Glomerular endothelial cell (primary cell): Measurements from ENCODE around the gene ADAM11. TPM values are rescaled to one million over a fixed set of nuclear protein-coding genes. Genes with fewer than 3 reads are reported as not detected.

ENCODE experiments used
- DNase-seq: peaks from one replicate; pipeline ENCODE4 v3.0.0-alpha.2; 2011; ENCODE audit warnings: low read depth, low spot score; ENCODE audit errors: extremely low read depth
- total RNA-seq: library from RNA; depleted of rRNA; stranded (reverse); fragments of >200 nt; gene quantifications from 2 replicates; pipeline ENCODE4 v1.2.3, GENCODE V29; 2015

The ADAM11 gene
- total RNA-seq, 1 donor from 2014 or later = 0.23 TPM

DNA sequence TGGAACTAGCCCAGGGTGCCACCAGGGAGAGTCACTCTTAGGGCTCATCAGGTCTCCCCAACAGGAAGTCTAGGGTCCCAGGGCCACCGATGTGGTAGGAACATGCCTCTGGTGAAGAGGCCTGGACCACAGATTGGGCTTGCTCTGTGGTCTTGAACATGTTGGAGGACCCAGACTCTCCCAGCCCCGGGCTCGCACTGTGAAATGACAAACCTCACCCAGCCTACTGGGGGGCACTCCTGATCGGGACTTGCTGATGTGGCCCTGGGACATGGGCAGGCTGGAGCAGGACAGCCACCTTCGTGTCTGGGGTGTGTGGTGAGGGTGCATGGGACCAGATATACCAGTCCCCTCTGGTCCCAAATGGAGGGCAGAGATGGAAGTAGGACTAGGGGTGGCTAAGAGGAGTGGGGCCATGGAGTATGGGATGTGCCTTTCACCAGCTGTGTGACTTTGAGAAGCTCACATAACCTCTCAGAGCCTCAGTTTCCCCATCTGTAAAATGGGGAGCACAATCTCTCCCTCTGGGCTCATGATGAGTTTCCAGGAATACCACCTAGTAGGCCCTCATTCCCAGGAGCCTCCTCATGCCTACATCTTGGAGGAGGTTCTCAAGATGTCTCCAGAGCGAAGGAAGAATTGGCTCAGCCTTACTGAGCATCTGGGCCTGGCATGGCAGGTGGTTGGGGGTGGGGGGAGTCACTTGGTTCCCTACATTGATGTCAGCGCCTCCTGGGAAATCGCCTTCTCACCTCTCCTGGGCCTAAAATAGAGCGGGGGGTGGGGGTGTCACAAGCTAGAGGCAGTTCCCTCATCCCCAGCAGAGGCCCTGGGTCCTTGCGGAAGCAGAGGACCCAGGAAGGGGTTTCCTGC lies 1.5 kb upstream of the ADAM11 start:
- DNase-seq = no peak

DNA sequence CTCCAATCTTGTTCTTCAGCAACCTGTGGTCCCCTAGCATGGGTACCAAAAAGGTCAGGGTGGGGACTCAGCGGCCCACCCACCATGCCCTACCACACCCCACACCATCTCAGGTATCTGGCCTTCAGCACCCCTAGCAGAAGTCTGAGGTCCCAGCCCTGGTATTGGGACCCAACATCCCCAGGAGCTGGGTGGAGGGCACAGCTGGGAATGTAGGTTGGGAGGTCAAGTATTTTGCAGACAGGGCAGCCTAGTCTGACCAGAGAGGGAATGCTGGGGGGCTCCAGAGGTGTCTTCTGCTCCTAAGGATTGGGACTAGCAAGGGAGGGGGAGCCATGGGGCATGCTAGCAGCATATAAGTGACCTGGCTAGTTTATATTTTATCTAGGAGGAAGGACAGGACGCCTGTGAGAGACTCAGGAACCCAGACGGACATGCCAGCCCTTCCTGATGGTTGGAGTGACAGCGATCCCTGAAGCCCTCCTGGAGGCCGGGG lies 822 bp upstream of the ADAM11 start:
- no peak for DNase-seq

DNA sequence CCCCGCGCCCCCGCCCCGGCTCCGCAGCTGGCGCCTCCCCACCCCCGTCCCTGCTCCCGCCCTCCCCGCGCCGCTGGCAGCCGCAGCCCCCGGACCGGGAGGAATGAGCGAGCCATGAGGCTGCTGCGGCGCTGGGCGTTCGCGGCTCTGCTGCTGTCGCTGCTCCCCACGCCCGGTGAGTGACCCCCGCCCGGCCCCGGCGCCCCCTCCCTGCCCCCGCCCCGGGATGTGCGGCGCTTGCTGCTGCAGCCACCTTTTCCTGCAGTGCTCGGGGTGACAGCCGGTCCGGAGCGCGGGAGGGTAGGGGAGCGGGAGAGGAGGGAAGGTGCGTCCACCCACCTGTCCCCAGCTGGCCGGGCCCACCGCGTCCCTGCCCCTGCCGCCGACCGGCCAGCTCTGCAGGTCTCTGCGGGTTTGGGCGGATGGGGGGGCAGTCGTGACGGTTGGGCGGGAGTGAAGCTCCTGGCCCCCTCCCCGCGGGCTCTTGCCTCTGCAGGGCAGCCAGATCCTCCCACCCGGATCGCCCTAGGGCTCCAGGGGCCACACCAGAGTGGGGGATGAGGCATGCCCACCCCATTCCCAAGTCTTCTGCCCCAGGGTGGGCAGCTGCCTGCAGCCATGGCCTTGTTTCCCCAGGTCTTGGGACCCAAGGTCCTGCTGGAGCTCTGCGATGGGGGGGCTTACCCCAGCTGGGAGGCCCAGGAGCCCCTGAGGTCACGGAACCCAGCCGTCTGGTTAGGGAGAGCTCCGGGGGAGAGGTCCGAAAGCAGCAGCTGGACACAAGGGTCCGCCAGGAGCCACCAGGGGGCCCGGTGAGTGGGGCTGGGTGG lies 513 bp downstream of the ADAM11 start:
- DNase-seq = no peak

DNA sequence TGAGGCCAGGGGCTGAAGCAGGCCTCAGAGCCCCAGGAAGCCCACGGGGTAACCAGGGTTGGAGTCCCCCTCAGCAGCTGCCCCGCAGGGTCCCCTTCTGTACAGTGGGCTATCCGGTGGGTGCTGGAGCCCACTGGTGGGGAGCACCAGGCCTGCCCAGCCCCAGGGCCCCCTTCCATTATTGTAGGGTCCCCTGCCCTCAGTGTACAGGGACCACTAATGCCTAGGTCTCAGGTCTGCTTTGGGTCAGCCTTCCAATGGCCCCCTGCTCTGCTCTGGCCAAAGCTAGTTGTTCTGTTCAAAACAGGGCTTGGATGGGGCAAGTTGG lies 1.1 kb downstream of the ADAM11 start:
- no peak for DNase-seq

DNA sequence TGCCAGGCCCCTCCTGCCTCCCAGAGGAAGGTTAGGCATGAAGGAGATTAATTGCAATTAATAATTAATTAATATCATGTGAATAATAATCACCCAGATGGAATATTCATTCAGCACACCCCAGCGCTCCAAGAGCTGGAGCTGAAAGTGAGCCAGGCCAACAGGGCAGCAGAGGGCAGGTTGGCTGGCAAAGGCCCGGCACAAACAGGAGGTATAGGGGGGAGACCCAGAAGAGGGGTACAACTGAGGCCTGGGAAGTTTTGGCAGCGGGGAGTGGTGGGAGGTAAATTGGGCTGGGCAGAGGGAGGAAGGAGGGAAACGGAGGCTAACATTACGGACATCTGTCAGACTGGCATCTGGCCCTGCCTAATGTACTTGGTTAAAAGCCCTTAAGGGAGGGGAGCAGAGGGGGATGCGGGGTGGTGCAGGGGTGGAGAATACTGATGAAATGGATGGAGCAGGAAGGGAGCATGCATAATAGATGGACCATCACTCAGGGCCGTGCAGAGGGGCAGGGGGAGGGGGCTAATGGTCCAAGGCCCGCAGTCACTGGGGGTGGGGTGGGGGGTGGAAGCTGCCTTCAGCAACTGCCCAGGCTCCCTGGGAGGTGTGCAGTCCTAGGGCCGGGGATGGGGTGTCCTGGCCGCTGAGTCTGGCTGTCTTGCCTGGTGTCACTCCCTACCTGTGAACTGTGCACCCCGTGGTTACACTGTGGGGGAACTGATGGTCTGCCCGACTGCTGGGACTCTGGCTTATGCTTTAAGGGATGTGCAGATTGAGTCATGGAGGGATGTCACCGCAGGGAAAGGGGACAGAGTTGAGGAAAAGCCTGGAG lies 1.9 kb downstream of the ADAM11 start:
- no peak for DNase-seq

DNA sequence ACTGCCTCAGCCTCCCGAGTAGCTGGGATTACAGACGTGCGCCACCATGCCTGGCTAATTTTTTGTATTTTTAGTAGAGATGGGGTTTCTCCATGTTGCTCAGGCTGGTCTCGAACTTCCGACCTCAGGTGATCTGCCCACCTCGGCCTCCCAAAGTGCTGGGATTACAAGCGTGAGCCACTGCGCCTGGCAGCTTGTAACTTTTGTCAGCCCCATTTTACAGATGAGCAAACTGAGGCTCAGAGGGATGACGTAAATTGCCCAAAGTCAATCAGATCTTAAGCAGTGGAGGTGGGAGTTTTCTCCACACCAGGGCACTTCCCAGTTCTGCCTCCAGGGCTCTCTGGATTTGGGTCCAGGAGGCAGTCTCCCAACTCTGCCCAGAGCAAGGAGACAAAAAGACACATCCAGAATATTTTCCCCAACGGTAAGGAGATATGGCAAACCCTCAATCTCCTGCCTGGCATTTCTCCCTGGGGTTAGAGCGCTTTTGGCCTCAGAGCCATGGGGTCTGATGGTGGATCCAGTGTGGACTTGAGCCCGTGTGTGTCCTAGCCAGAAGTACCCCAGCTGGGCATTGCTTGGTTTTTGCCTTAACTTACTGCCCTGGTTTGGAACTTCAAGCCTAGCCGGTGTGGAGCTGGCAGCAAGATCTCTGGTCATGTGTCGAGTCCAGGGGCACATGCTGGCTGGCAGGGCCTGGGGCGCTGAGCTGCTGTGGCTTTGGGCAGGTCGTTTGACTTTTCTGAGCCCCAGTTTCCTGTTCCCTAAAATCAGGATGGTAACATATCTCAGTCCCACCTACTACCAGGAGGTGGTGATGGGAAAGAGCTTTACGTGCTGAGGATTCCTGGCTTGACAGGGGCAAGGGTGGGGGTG lies 3.4 kb downstream of the ADAM11 start:
- no peak for DNase-seq

DNA sequence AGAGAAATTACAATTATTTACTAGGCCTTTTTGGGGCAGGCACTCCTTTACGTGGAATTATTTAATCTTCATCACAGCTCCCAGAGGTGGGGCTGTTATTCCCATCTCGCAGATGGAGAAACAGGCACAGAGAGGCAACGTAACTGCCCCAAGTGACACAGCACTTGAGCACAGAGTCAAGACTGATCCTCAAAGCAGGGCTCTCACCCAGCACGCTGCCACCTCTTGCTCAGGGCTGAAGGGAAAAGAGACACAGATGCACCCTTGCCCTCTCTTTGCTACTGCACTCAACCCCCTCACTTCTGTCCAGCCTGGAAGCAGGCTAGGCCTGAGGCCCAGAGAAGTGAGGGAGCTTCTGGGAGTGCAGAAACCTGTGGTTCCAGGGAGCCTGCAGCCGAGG lies 4.4 kb downstream of the ADAM11 start:
- no peak for DNase-seq

DNA sequence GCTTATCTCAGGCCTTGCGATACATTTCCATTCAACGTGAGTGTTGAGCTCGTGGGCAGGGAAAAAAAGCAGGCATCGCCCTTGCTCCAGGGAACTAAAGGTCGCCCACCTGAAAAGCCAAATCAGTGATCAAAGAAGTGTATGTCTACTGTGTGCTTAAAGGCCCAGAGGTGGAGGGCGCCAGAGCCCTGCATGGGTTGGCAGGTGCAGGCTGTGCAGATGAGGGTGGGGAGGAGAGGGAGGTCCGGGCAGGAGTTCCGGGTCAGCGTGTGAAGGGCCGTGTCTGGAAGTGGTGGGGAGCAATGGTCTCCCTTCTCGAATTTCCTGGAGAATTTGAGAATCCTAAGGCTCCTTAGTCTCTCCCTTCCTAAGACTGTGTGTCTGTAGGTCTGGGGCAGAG lies 7.2 kb downstream of the ADAM11 start:
- DNase-seq = no peak

DNA sequence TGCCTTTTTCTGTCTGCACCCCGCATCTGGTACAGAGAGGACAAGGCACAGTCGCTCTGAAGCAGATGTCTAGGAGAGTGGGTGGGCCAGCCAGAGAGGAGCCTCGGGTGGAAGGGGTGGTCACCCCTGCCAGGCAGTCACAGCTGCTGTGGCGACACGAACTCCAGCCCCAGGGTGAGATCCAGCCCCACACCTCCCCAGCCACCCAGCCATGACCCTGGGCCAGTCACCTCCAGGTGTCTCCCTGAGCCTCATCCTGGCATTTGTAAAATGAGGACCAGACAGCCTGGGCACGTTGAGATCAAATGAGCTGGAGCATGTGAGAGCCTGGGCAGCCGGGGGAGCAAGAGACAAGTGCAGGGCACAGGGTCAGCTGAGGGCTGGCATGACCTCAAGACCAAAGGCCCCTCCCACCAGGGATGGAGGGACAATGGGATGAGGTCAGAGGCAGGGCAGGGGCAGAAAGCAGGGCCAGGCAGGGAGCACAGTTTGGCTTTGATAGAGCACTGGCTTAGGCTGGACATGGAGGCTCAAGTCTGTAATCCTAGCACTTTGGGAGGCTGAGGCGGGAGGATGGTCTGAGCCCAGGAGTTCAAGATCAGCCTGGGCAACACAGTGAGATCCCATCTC lies 7.7 kb downstream of the ADAM11 start:
- no peak for DNase-seq

DNA sequence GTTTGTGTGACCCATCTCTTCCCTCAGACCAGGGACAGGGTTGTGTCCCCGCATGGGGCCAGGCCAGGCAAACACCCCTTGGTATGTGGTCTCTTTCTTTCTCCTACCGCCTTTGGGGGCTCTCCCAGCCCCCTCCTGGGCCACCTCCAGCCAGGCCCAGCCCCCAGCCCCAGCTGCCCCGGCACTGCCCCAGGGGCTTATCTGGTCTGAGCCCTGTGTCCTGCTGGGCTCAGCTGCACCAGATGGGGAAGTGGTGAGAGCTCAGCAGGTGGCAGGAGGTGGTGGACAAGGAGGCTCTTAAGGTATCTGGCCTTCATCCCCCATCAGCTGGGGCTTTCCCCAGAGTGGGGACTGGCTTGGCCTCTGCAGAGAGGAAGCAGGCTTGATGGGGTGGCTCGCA lies 8.7 kb downstream of the ADAM11 start:
- DNase-seq = no peak

DNA sequence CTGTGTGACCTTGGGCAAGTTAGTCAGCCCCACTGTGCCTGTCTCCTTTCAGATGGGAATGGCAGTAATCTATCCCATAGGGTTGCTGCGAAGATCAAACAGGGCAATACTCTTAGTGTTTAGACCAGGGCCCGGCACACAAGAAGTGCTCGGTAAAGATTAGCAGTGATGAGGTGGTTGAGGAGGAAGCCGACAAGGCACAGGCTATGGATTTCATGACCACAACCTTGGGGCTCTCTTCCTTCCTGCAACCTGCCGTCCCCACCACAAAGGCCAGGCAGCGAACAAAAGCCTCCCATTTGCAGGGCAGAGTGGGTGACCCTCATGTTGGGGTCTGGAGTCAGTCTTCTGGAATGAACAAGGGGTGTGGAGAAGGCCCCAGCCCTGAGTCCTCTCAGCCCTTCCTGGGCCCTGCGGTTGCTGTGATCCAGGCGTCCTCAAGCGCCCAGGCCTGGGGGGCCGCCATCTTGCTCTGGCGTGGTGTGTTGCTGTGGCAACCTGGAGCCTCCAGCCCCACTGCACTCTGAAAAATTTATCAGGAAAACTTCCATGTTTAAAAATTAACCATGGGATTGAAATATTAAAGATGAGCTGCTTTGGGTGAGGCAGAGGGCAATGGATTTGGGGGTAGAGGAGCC lies 9.8 kb downstream of the ADAM11 start:
- no peak for DNase-seq

DNA sequence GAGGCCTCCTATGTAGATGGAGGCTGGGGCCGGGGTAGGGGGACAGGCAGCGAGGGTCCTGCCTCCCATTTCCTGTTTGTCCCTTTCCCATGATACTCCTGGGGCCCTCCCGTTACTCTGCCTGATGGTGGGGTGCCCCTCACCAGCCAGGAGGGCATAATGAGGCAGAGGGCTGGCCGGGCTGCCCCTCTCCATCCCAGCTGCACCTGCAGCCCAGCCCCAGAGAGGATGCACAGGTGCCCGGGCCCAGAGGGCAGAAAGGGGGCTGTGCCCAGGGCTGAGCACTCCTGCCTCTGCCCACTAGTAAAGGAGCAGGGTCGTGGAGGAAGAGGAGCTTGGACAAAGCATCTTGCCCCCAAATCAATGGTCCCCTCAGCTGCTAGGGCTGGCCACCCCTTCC lies 10.4 kb downstream of the ADAM11 start:
- no peak for DNase-seq

DNA sequence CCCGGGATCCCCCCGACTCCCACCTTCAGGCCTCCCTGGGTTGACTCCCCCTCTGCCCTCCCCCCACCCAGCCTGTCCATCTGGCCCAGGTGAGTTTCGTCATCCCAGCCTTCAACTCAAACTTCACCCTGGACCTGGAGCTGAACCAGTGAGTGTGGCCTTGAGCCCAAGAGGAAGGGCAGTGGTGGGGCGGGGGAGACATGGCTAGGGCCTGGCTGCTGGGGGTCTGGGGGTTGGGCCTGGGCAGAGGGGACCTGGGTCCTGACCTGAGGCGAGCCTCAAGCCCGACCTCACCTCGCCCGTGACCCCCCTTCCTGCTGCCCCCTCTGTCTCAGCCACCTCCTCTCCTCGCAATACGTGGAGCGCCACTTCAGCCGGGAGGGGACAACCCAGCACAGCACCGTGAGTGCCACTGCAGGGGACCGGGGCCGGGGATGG lies 10.9 kb downstream of the ADAM11 start:
- no peak for DNase-seq

DNA sequence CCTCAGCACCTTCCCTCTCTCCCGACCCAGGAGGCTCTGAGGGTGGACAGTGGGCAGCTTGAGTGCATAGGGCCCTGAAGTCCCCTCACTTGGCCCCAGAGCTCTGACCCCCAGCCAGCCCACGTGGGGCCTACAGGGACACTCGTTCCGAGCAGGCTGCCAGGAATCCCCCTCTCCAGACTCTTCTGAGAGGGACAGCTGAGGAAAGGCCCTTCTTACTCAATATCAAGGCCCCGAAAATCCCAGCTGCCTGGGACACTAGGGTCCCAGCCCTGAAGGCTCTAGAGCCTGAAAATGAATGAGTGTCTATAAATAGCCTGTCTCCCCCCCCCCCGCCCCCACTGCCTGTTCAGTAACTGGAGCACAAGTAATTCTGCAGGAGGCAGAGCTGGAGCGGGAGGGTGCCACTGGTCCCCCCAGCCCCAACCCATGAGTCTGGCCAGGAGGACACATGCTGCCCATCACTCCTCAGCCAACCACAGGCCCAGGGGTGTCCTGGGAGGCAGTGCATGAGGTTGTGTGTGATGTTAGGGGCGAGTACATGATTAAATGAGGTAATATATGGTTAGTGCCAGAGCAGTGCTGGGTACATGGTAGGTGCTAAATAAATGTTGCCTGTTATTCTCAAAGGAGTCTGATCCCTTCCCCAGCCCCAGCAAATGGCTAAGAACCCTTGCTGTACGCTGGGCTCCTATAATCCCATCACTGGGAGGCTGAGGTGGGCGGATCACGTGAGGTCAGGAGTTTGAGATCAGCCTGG lies 11.6 kb downstream of the ADAM11 start:
- no peak for DNase-seq

DNA sequence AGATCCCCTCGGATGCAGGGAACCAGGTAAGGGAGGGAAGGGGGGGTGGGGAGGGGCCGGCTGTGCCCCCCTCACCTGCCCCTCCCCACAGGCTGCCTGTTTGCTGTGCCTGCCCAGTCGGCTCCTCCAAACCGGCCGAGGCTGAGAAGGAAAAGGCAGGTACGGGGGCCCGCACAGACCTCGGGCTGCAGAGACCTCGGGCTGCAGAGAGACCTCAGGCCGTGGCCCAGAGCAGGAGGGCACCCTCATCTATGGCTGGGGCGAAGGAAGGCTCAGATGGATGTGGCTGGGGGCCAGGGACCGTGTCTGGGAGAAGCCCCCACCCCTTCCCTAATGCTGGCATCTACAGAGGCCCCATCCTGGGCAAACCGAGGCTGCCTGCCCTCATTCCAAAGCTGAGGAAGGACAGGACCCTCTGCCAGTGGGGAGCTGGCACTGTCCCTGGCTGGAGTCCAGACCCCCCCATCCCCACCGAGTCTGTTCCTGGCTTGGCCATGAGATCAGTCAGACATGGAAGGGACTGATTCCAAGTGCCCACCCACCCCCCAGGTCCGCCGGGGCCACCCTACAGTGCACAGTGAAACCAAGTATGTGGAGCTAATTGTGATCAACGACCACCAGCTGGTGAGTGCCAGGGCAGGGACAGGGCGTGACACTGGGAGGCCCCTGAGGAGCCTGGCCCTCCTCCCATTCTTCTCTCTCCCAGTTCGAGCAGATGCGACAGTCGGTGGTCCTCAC lies 13.7 kb downstream of the ADAM11 start:
- DNase-seq = no peak

DNA sequence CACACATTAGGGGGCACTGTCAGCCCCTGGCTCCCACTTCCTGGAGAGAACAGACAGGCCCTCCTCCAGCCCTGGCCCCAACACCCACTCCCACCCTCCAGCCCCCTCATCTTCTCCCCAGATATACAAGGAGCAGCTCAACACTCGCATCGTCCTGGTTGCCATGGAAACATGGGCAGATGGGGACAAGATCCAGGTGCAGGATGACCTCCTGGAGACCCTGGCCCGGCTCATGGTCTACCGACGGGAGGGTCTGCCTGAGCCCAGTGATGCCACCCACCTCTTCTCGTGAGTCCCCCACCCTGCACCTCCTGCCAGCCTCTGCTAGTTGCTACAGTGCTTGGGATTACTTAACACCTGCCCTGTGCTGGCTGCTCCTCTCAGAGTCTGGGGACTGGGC lies 14.4 kb downstream of the ADAM11 start:
- no peak for DNase-seq

DNA sequence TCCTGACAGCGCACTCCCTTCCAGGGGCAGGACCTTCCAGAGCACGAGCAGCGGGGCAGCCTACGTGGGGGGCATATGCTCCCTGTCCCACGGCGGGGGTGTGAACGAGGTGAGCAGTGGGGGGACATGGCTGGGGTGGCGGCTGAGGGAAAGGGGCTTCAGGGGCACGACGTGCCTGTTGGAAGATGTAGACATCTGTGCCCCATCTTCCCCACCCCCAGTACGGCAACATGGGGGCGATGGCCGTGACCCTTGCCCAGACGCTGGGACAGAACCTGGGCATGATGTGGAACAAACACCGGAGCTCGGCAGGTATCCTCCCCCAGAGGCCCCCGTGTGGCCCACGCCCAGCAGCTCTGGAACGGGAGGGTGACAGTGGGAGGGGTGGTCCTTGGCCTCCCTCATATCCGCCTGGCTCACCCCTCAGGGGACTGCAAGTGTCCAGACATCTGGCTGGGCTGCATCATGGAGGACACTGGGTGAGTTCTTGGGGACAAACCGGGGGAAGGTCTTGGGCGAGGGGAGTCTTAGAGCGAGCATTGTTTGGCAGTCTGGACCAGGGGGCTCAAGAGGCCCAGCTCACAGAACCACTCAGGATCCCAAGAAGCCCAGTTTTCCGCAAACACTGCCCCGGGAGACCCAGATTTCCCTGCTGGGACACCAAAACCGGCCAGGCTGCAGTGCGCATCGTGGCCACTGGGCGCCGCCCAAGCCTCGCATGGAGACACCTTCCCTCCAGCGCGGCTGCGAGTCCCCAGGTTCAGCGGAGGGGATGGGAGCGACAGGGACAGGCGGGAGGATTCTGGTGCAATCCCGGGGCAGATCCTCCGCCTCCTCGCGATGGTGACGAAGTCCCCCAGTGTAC lies 15.7 kb downstream of the ADAM11 start:
- no peak for DNase-seq
